CD14-positive monocyte (primary cell): ENCODE data around the gene IRF2BPL. TPM values are rescaled to one million over a fixed set of nuclear protein-coding genes. Genes with fewer than 3 reads are reported as not detected.

Experiments
- DNase-seq, 3 donors: peaks; one replicate each; pipeline ENCODE4 v3.0.0-alpha.2; 2011 to 2022
- H2AFZ ChIP-seq: 2 replicates; pipeline ENCODE4 v1.6.0; 2012; ENCODE audit warnings: mild to moderate bottlenecking, low read depth, low read length, inconsistent platforms; ENCODE audit not compliant: insufficient read depth, poor library complexity, severe bottlenecking
- H3K27ac ChIP-seq, 2 donors: 1 replicate in 1 of 2; 2 replicates in 1 of 2; pipeline ENCODE4 v1.5.1; 2012 to 2013; ENCODE audit warnings: low read length in 2 of 2, control low read depth in 1 of 2, inconsistent platforms in 1 of 2, low read depth in 1 of 2, mild to moderate bottlenecking in 1 of 2
- H3K27me3 ChIP-seq, 2 donors: one replicate each; pipeline versions ENCODE4 v1.6.0 to v1.6.1; 2011 to 2013; ENCODE audit warnings: low read length in 2 of 2; ENCODE audit not compliant: control insufficient read depth in 2 of 2, insufficient read depth in 2 of 2
- H3K36me3 ChIP-seq, 2 donors: replicated peaks in 1 of 2; 1 replicate in 1 of 2; 2 replicates in 1 of 2; pipeline versions ENCODE4 v1.5.1 to v1.6.1; 2012 to 2013; ENCODE audit warnings: low read length in 2 of 2, control low read depth in 1 of 2, inconsistent platforms in 1 of 2, mild to moderate bottlenecking in 1 of 2; ENCODE audit not compliant: insufficient read depth in 2 of 2, control insufficient read depth in 1 of 2
- H3K4me1 ChIP-seq, 2 donors: 1 replicate in 1 of 2; 2 replicates in 1 of 2; pipeline versions ENCODE4 v1.5.1 to v1.6.1; 2012 to 2013; ENCODE audit warnings: low read length in 2 of 2, control low read depth in 1 of 2, inconsistent platforms in 1 of 2, mild to moderate bottlenecking in 1 of 2, moderate library complexity in 1 of 2; ENCODE audit not compliant: insufficient read depth in 2 of 2, control insufficient read depth in 1 of 2
- H3K4me2 ChIP-seq: replicated peaks from 2 replicates; pipeline ENCODE3; 2012; ENCODE audit warnings: low read length, moderate library complexity, mild to moderate bottlenecking; ENCODE audit not compliant: poor library complexity, severe bottlenecking; ENCODE audit errors: extremely low read depth
- H3K4me3 ChIP-seq, 3 experiments: fragments of 200-600 bp in 1 of 3; sonication (generic) in 1 of 3; replicated peaks in 1 of 3; 1 replicate in 2 of 3; 2 replicates in 1 of 3; pipeline ENCODE4 v1.5.1; 2011 to 2013; ENCODE audit warnings: low read length in 3 of 3, mild to moderate bottlenecking in 3 of 3, control low read depth in 2 of 3, low read depth in 2 of 3, inconsistent platforms in 1 of 3, moderate library complexity in 1 of 3
- H3K79me2 ChIP-seq: 2 replicates; pipeline ENCODE4 v1.6.0; 2012; ENCODE audit warnings: mild to moderate bottlenecking, control low read depth, inconsistent platforms, low read length, moderate library complexity; ENCODE audit not compliant: insufficient read depth
- H3K9ac ChIP-seq: 2 replicates; pipeline ENCODE4 v1.6.0; 2017; ENCODE audit warnings: low read length, mild to moderate bottlenecking; ENCODE audit not compliant: insufficient read depth, poor library complexity, severe bottlenecking
- H3K9me3 ChIP-seq, 2 donors: replicated peaks in 1 of 2; 1 replicate in 1 of 2; 2 replicates in 1 of 2; pipeline versions ENCODE4 v1.5.1 to v1.6.1; 2012 to 2013; ENCODE audit warnings: low read length in 2 of 2, control low read depth in 1 of 2; ENCODE audit not compliant: control insufficient read depth in 1 of 2, insufficient read depth in 1 of 2
- H4K20me1 ChIP-seq: 2 replicates; pipeline ENCODE4 v1.6.0; 2012; ENCODE audit warnings: mild to moderate bottlenecking, low read length, control low read depth, moderate library complexity; ENCODE audit not compliant: insufficient read depth
- H3K27ac Mint-ChIP-seq, 7 donors: one replicate each; pipeline ENCODE4 v1.8.0; 2020; ENCODE audit warnings: mild to moderate bottlenecking in 7 of 7, mixed read lengths in 7 of 7, moderate library complexity in 6 of 7, inconsistent platforms in 2 of 7
- H3K27me3 Mint-ChIP-seq, 3 donors: one replicate each; pipeline ENCODE4 v1.8.0; 2021 to 2022; ENCODE audit warnings: low read depth in 3 of 3, mild to moderate bottlenecking in 3 of 3, mixed read lengths in 3 of 3, moderate library complexity in 3 of 3, inconsistent platforms in 1 of 3
- H3K36me3 Mint-ChIP-seq, 2 donors: one replicate each; pipeline ENCODE4 v1.8.0; 2020; ENCODE audit warnings: mixed read lengths in 2 of 2, inconsistent platforms in 1 of 2, mild to moderate bottlenecking in 1 of 2
- H3K4me1 Mint-ChIP-seq: one replicate; pipeline ENCODE4 v1.8.0; 2020; ENCODE audit warnings: mild to moderate bottlenecking, mixed read lengths
- H3K4me3 Mint-ChIP-seq, 2 donors: one replicate each; pipeline ENCODE4 v1.8.0; 2020; ENCODE audit warnings: mild to moderate bottlenecking in 2 of 2, mixed read lengths in 2 of 2, moderate library complexity in 1 of 2
- H3K9me3 Mint-ChIP-seq, 7 donors: one replicate each; pipeline ENCODE4 v1.8.0; 2020 to 2022; ENCODE audit warnings: mixed read lengths in 7 of 7, mild to moderate bottlenecking in 6 of 7, moderate library complexity in 6 of 7, inconsistent platforms in 2 of 7
- CTCF ChIP-seq: fragments of 200-600 bp; IDR thresholded peaks from one replicate; pipeline ENCODE4 v1.8.0; 2022; ENCODE audit warnings: antibody characterized with exemption, mild to moderate bottlenecking
- WGBS: methylation state at CpG from one replicate; pipeline ENCODE4 v1.1.5; 2013; ENCODE audit warnings: missing lambda C conversion rate; ENCODE audit not compliant: insufficient coverage; 5-methylcytosine and 5-hydroxymethylcytosine counted together
- intact Hi-C, 2 donors: fragments of 100-400 bp; cut with micrococcal nuclease; formaldehyde crosslinking; loops; one replicate each; pipeline versions ENCODE4 v1.15.0 to v1.15.1; 2023
- polyA plus RNA-seq, 3 donors: library from polyadenylated mRNA; depleted of rRNA in 1 of 3; unstranded in 2 of 3; stranded (reverse) in 1 of 3; fragments of 300-500 nt in 2 of 3; fragments of >200 nt in 1 of 3; fragmentation: Illumina TruSeq in 2 of 3; gene quantifications; 1 replicate in 2 of 3; 2 replicates in 1 of 3; pipeline ENCODE4 v1.2.3, GENCODE V29; 2012 to 2021

IRF2BPL gene
- polyA plus RNA-seq, 3 donors = 1.4 to 17.9 (median 1.9) TPM

GRCh38 chr14:77062261-77062660 is 33.8 kb upstream of the IRF2BPL start:
- H3K27ac ChIP-seq = no peak overlapping the region
- no peak overlapping the region for H3K27ac Mint-ChIP-seq
- peaks cover 2 to 3% (median 3%) of the 10 kb centered on the region in 3 donors for H3K27me3 Mint-ChIP-seq
- H3K4me1 ChIP-seq = peaks cover 5 to 11% of the 10 kb centered on the region in 2 donors
- DNase-seq = no peak
- no peak overlapping the region for H3K4me3 Mint-ChIP-seq
- intact Hi-C loops = no loop called here
- H3K9me3 ChIP-seq = no peaks in the 10 kb centered on the region
- peaks cover 0 to 2% (median 0%) of the 10 kb centered on the region in 7 donors for H3K9me3 Mint-ChIP-seq
- H2AFZ ChIP-seq = no peak overlapping the region
- no peaks in the 10 kb centered on the region for H3K27me3 ChIP-seq
- no peak overlapping the region for H3K9ac ChIP-seq
- WGBS = 100% methylated on average over 2 of the region's 3 CpGs
- H4K20me1 ChIP-seq = no peaks in the 10 kb centered on the region
- H3K36me3 Mint-ChIP-seq = no peaks in the 10 kb centered on the region
- no peak overlapping the region for H3K4me3 ChIP-seq
- no peak for TF ChIP-seq CTCF
- H3K36me3 ChIP-seq = no peaks in the 10 kb centered on the region
- H3K4me2 ChIP-seq = no peak overlapping the region
- no peaks in the 10 kb centered on the region for H3K79me2 ChIP-seq
- peaks cover 13% of the 10 kb centered on the region for H3K4me1 Mint-ChIP-seq

- no peak for DNase-seq
- peaks cover 0 to 2% (median 0%) of the 10 kb centered on the region in 7 donors for H3K9me3 Mint-ChIP-seq
- Histone ChIP-seq H3K9ac (no peak overlapping the region), H3K27ac (no peak overlapping the region), H3K9me3 (no peaks in the 10 kb centered on the region), H3K4me2 (no peak overlapping the region), H3K36me3 (no peaks in the 10 kb centered on the region), H3K4me1 (peaks cover 5 to 11% of the 10 kb centered on the region in 2 donors), H3K79me2 (no peaks in the 10 kb centered on the region), H3K4me3 (no peak overlapping the region), H3K27me3 (no peaks in the 10 kb centered on the region), H4K20me1 (no peaks in the 10 kb centered on the region), H2AFZ (no peak overlapping the region)
- intact Hi-C loops = no loop called here
- H3K4me1 Mint-ChIP-seq = peaks cover 13% of the 10 kb centered on the region
- H3K36me3 Mint-ChIP-seq = no peaks in the 10 kb centered on the region
- no peak overlapping the region for H3K27ac Mint-ChIP-seq
- WGBS = 94% methylated on average over 11 of the region's 12 CpGs
- TF ChIP-seq CTCF = no peak
- H3K27me3 Mint-ChIP-seq = peaks cover 3 to 6% (median 3%) of the 10 kb centered on the region in 3 donors
- no peak overlapping the region for H3K4me3 Mint-ChIP-seq
These were observed 33.2 kb upstream of the IRF2BPL start for GRCh38 chr14:77061630-77062257.
